ENCODE data around the gene CCDC83.
"Not testable (repeated sequence)": the region's sequence is repeated elsewhere in the genome, so short reads cannot be mapped to it uniquely, and the experiment has no call there.

Gene CCDC83

DNA sequence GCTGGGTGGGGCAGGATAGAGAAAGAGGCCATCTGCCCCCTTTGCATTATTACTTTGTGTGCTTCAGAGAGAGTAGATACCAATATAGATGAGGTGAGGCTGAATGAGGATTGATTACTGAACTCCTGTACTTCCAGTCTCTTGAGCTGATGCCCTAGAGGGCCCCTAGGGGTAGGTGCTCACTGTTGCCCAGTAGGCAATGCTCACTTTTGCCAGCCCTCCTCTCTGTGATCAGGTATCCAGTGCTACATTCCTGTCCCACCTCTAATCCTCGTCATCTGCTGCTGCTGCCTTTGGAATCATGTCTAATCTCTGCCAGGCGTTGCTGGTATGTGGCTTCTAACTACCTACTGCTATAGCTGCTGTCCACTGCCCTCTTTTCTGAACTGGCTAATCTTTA is 57.2 kb downstream of the CCDC83 start:
- DNase-seq (ENCODE audit: low spot score) = no peak
- TF ChIP-seq, protein P1, sequence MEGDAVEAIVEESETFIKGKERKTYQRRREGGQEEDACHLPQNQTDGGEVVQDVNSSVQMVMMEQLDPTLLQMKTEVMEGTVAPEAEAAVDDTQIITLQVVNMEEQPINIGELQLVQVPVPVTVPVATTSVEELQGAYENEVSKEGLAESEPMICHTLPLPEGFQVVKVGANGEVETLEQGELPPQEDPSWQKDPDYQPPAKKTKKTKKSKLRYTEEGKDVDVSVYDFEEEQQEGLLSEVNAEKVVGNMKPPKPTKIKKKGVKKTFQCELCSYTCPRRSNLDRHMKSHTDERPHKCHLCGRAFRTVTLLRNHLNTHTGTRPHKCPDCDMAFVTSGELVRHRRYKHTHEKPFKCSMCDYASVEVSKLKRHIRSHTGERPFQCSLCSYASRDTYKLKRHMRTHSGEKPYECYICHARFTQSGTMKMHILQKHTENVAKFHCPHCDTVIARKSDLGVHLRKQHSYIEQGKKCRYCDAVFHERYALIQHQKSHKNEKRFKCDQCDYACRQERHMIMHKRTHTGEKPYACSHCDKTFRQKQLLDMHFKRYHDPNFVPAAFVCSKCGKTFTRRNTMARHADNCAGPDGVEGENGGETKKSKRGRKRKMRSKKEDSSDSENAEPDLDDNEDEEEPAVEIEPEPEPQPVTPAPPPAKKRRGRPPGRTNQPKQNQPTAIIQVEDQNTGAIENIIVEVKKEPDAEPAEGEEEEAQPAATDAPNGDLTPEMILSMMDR (IDR thresholded peaks at IDR 0.05; ENCODE audit: extremely low read depth, missing control alignments) = no peak

DNA sequence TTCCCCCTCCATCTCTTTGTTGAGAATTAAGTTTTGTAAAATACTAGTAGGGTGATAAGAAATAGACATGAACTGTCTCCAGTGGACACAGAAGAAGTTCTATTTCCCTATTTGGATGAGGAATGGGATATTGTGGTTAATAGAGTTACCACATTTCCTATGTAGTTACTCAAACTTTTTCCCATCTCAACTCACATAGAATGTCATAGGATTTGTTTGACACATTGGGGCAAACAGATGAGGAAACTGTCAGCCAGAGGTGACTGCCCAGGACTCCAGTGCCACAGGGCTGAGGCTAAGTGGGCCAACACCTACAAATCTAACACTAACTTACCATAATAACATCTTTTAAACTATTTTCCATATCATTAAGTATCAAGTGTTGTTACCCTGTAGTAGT is 58.3 kb downstream of the CCDC83 start:
- TF ChIP-seq, protein P1 (IDR thresholded peaks at IDR 0.05; ENCODE audit: extremely low read depth, missing control alignments) = no peak
- no peak for DNase-seq (ENCODE audit: low spot score)

DNA sequence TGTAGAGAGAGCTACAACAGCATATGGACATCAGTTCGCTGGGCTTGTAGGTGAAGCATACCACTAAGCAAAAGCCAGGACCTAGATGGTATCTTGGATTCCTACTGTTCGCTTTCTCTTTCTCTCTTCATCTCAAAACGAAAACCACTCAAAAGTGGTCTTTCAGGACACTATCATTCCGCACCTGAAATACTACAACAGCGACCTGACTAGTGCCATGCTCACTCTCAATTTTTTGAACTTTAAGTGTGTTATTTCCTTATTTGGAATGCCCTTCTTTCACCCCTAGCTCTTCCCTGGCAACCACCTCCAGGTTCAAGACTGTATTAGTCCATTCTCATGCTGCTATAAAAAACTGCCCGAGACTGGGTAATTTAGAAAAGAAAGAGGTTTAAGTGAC is 59.2 kb downstream of the CCDC83 start:
- TF ChIP-seq, protein P1 (IDR thresholded peaks at IDR 0.05; ENCODE audit: extremely low read depth, missing control alignments) = no peak
- DNase-seq (ENCODE audit: low spot score) = no peak

DNA sequence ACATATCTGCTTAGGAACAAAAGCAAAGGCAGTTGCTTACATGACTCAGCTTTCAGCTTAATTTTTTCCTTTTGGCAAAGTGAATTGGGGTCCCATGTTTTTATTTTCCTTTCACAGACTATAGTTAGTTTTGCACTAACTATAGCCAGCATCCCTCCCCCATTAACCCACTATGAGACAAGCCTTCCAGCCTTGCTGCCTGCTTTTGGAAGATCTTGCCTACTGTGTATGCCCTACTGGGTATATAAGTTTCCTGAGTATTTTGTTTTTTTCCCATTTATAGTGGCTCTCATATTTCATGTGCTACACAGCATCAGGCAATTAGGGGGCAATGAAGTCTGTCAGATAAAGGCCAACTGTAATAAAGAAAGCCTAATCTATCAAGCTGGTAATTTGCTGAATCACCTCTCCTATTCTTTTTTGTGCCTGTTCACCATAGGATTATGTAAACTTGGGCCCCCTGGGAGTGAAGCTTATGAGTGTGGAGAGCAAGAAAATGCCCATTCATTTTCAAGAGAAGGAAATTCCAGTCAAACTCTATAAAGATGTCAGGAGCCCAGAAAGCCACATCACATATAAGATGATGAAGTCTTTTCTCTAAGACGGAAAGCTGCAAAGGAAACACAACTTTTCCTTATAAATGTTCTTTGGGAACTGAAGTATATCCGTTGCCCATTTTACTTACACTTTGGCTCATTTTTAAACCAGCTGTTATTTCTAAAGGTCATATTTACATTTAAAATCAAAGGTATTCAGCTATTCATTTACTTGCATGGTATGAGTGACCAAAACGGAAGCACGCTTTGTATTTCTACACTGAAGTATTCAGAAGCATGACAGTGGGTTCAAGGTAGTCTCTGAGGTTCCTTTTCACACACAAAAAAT is 64.0 kb downstream of the CCDC83 start:
- no peak for DNase-seq (ENCODE audit: low spot score)
- TF ChIP-seq, protein P1 (IDR thresholded peaks at IDR 0.05; ENCODE audit: extremely low read depth, missing control alignments) = no peak

DNA sequence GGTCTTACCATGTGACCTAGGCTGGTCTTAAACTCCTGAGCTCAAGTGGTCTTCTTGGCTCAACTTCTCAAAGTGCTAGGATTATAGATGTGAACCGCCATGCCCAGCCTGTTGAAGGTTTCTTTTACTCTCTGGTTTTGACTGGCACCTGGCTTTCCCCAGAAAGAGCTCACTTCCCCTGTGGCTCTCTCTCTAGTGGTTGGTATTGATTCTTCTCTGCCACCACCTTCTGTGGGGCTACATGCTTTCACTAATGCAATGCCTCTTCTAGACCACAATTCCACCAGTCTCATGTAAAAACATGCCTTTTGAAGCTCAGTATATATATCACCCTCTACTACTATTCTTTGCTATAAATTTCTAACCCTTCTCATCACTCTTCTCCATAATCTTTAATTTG is 67.2 kb downstream of the CCDC83 start:
- no peak for DNase-seq (ENCODE audit: low spot score)
- TF ChIP-seq, protein P1 (IDR thresholded peaks at IDR 0.05; ENCODE audit: extremely low read depth, missing control alignments) = no peak

DNA sequence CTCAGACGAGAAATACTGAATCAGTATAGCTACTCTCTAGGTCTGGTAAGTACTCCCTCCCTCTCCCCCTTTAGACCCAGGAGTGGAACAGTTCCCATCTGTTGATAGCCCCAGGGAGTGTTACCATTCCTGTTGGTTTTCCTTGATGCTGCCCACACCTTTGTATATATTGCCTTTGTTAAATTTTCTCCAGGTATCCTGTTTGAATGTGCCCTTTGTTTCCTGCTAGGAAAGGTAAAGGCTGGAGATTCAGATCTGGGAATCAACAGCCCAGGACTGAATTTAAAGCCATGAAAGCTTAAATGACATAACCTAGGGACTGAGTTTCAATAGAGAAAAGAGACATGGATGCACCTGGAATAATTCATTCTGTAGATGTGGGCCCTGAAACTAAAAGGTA is 68.3 kb downstream of the CCDC83 start:
- no peak for DNase-seq (ENCODE audit: low spot score)
- TF ChIP-seq, protein P1 (IDR thresholded peaks at IDR 0.05; ENCODE audit: extremely low read depth, missing control alignments) = no peak

DNA sequence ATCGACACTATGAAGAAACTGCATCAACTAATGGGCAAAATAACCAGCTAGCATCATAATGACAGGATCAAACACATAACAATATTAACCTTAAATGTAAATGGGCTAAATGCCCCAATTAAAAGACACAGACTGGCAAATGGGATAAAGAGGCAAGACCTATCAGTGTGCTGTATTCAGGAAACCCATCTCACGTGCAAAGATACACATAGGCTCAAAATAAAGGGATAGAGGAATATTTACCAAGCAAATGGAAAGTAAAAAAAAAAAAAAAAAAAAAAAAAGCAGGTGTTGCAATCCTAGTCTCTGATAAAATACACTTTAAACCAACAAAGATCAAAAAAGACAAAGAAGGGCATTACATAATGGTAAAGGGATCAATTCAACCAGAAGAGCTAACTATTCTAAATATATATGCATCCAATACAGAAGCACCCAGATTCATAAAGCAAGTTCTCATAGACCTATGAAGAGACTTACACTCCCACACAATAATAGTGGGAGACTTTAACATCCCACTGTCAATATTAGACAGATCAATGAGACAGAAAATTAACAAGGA is 71.6 kb downstream of the CCDC83 start:
- not testable (repeated sequence) for DNase-seq (ENCODE audit: low spot score)

Measured in GM20000 (cell line).